GM20000 (cell line): ENCODE results near the gene OSBPL10.

ENCODE experiments used
- DNase-seq: peaks from one replicate; pipeline ENCODE4 v3.0.0; 2012; ENCODE audit warnings: low spot score
- TF ChIP-seq, protein P1 (sequence below): IDR thresholded peaks from 2 replicates; pipeline ENCODE4 v1.5.1; 2012; ENCODE audit warnings: mild to moderate bottlenecking, control low read depth; ENCODE audit errors: extremely low read depth, missing control alignments

OSBPL10 gene

GRCh38 chr3:31629054-31629453, 352.0 kb downstream of the OSBPL10 start:
- TF ChIP-seq, protein P1, sequence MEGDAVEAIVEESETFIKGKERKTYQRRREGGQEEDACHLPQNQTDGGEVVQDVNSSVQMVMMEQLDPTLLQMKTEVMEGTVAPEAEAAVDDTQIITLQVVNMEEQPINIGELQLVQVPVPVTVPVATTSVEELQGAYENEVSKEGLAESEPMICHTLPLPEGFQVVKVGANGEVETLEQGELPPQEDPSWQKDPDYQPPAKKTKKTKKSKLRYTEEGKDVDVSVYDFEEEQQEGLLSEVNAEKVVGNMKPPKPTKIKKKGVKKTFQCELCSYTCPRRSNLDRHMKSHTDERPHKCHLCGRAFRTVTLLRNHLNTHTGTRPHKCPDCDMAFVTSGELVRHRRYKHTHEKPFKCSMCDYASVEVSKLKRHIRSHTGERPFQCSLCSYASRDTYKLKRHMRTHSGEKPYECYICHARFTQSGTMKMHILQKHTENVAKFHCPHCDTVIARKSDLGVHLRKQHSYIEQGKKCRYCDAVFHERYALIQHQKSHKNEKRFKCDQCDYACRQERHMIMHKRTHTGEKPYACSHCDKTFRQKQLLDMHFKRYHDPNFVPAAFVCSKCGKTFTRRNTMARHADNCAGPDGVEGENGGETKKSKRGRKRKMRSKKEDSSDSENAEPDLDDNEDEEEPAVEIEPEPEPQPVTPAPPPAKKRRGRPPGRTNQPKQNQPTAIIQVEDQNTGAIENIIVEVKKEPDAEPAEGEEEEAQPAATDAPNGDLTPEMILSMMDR, result no peak
- no peak for DNase-seq

- TF ChIP-seq, protein P1, result no peak
- DNase-seq, result no peak
Measured at GRCh38 chr3:31625358-31625757, 355.7 kb downstream of the OSBPL10 start.

GRCh38 chr3:31624083-31624709, 356.9 kb downstream of the OSBPL10 start:
- TF ChIP-seq, protein P1, result no peak
- DNase-seq, result no peak

DNA sequence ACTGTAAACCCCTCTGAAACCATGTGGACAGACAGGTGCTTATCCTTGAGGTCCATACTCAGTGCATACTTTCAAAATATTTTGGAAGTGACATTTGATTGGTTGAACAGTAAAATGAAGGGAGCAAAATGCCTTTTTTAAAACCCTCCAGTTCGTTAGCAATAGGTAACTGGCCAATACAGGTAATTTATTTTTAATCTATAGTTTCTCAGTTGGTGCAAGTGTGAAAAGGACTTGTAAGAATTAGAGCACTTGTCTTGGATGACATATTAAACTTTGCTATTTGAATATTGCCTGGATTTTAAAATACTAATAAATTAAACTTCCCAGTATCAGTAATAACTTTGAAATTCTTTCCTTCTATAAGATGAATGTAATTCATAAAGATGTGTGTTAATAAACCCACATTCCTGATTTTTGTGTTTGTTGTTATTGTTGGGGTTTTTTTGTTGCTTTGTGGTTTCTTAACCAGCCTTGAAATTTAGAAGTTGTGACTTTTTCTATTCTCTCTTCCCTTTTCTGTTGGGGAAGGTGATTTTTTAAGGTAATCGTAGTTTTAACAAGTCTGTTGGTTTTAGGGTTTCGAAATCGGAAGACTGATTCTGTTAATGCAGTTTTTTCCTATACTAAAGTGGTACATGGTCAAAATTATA, 358.3 kb downstream of the OSBPL10 start:
- DNase-seq, result peak; percentile 7
- TF ChIP-seq, protein P1, result no peak

DNA sequence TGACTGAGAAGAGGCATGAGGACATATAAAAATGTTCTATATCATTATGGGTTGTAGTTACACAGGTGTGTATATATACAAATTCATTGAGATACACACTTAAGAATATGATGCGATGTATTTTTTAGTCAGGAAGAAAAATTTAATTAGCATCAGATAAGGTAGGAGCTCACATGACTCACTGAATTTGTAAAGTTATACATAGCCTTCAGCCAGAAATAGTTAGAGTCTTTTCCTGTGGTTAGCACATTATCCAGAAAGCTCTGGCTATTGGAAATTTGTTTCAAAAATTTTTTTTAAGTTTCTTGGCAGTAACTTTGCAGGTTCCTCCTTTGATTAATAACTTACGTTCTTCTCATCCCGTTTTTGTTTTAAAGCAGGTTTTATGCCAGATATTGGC, 359.7 kb downstream of the OSBPL10 start:
- TF ChIP-seq, protein P1, result no peak
- DNase-seq, result no peak

DNA sequence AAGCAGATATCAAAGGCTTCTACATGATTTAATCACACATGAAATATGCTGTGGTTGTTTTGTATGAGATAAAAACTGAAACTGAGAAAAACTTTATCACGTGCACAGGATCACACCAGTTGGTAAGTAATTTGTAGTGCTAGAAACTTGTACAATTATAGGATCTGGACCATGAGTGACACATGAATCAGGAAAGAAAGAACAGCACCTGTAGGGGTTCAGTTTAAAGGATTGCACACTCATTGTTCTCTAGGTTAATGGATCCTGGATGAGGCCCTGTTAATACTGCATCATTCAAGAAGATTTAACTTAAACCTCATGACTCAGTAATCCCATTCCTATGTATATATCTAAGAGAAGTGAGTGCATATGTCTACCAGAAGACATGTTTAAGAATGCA, 360.4 kb downstream of the OSBPL10 start:
- no peak for DNase-seq
- TF ChIP-seq, protein P1, result no peak

GRCh38 chr3:31616711-31617110, 364.4 kb downstream of the OSBPL10 start:
- TF ChIP-seq, protein P1, result no peak

More at GRCh38 chr3:31616711-31617110, 364.4 kb downstream of the OSBPL10 start:
- DNase-seq, result no peak
